H1 (cell line): ENCODE measurements around the gene CMIP. TPM values are rescaled to one million over a fixed set of nuclear protein-coding genes. Genes with fewer than 3 reads are reported as not detected.

ENCODE experiments used
- BRCA1 ChIP-seq: IDR thresholded peaks from 2 replicates; pipeline ENCODE4 v1.6.1; 2012; ENCODE audit warnings: low read depth, low read length, improper control_type of control experiment
- EGR1 ChIP-seq: IDR thresholded peaks from 2 replicates; pipeline ENCODE4 v1.6.1; 2011; ENCODE audit warnings: low read depth, low read length, borderline replicate concordance
- EZH2 ChIP-seq: fragments of 200-600 bp; sonication (generic); IDR thresholded peaks from 2 replicates; pipeline ENCODE4 v1.7.1; 2012; ENCODE audit warnings: low read depth, mild to moderate bottlenecking, moderate library complexity, low read length, inconsistent platforms; ENCODE audit not compliant: severe bottlenecking
- KDM4A ChIP-seq: IDR thresholded peaks from one replicate; pipeline ENCODE4 v1.7.1; 2012; ENCODE audit warnings: low read depth, mild to moderate bottlenecking, moderate library complexity, low read length, inconsistent platforms; ENCODE audit not compliant: severe bottlenecking
- SAP30 ChIP-seq: fragments of 300-600 bp; sonication (generic); IDR thresholded peaks from 2 replicates; pipeline ENCODE4 v1.7.1; 2012; ENCODE audit warnings: low read length, moderate library complexity, mild to moderate bottlenecking, inconsistent platforms; ENCODE audit not compliant: insufficient read depth, insufficient replicate concordance
- TAF7 ChIP-seq: optimal IDR thresholded peaks from 2 replicates; pipeline ENCODE3; 2011; ENCODE audit warnings: low read depth, mild to moderate bottlenecking, inconsistent platforms, low read length, moderate library complexity, borderline replicate concordance
- YY1 ChIP-seq: IDR thresholded peaks from 2 replicates; pipeline ENCODE4 v1.6.1; 2011; ENCODE audit warnings: low read depth, mild to moderate bottlenecking, low read length
- polyA plus RNA-seq, 7 experiments: library from polyadenylated mRNA; depleted of rRNA in 3 of 7; stranded (reverse) in 5 of 7; unstranded in 2 of 7; fragments of >200 nt in 5 of 7; fragments of 200-250 nt in 2 of 7; gene quantifications; 1 replicate in 5 of 7; 2 replicates in 1 of 7; 4 replicates in 1 of 7; pipeline versions ENCODE4 v1.2.1 to v1.2.3, GENCODE V29; 2011 to 2013; ENCODE audit warnings: missing spikeins in 2 of 7, mixed read lengths in 2 of 7
- total RNA-seq: library from RNA; stranded (reverse); fragmentation: NEBNext Ultra II Directional; extraction: Animal tissue kit (Norgen Biotek cat#: 25700); gene quantifications from 2 replicates; pipeline ENCODE4 v1.2.1, GENCODE V29; 2021
- TF ChIP-seq, protein P1 (sequence below): fragments of 300-600 bp; sonication (generic); IDR thresholded peaks from 2 replicates; pipeline ENCODE4 v1.7.1; 2012; ENCODE audit warnings: low read length, moderate library complexity, mild to moderate bottlenecking, inconsistent platforms; ENCODE audit not compliant: insufficient replicate concordance
- TF ChIP-seq, protein P2 (sequence below): IDR thresholded peaks from 2 replicates; pipeline ENCODE4 v1.6.1; 2012; ENCODE audit warnings: inconsistent platforms

CMIP gene
- total and polyA plus RNA-seq, 2 of the 8 experiments (the other 6 are each of a cell fraction or from before 2014, with no cell fraction given), result 7.9 to 53.2 TPM

DNA sequence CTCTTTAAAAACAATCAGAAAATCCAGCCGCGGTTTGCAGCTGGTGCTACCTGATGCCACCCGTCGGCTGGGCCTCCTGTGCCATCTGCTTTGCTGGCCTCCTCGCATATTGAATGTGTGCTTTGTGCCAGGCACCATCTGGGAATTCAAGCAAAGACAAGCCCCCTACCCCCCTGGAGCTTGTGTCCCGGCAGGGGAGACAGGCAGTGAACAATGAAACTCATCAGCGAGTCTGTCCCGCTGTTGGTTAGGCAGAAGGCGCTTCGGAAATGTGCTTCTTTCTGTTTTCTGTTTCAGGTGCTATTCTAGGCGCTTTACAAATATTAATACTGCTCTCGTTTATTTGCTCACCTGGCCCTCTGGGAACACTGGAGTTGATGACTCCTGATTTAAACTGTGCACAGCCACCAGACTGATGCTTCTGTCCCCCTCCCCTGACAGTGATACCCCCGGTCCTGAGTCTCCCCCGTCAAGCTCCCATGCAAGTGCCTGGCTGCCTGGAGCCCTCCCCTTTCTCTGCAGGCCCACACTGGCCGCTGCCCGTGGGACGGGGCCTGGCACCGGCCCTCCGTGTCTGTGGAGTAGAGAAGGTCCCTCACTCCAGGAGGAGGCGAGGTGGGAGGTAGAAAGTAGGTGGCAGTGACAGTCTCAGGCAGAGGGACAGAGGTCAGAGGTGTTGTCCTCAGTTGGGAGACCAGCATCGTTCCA lies 208.3 kb downstream of the CMIP start (continued):
- TF ChIP-seq, protein P1, sequence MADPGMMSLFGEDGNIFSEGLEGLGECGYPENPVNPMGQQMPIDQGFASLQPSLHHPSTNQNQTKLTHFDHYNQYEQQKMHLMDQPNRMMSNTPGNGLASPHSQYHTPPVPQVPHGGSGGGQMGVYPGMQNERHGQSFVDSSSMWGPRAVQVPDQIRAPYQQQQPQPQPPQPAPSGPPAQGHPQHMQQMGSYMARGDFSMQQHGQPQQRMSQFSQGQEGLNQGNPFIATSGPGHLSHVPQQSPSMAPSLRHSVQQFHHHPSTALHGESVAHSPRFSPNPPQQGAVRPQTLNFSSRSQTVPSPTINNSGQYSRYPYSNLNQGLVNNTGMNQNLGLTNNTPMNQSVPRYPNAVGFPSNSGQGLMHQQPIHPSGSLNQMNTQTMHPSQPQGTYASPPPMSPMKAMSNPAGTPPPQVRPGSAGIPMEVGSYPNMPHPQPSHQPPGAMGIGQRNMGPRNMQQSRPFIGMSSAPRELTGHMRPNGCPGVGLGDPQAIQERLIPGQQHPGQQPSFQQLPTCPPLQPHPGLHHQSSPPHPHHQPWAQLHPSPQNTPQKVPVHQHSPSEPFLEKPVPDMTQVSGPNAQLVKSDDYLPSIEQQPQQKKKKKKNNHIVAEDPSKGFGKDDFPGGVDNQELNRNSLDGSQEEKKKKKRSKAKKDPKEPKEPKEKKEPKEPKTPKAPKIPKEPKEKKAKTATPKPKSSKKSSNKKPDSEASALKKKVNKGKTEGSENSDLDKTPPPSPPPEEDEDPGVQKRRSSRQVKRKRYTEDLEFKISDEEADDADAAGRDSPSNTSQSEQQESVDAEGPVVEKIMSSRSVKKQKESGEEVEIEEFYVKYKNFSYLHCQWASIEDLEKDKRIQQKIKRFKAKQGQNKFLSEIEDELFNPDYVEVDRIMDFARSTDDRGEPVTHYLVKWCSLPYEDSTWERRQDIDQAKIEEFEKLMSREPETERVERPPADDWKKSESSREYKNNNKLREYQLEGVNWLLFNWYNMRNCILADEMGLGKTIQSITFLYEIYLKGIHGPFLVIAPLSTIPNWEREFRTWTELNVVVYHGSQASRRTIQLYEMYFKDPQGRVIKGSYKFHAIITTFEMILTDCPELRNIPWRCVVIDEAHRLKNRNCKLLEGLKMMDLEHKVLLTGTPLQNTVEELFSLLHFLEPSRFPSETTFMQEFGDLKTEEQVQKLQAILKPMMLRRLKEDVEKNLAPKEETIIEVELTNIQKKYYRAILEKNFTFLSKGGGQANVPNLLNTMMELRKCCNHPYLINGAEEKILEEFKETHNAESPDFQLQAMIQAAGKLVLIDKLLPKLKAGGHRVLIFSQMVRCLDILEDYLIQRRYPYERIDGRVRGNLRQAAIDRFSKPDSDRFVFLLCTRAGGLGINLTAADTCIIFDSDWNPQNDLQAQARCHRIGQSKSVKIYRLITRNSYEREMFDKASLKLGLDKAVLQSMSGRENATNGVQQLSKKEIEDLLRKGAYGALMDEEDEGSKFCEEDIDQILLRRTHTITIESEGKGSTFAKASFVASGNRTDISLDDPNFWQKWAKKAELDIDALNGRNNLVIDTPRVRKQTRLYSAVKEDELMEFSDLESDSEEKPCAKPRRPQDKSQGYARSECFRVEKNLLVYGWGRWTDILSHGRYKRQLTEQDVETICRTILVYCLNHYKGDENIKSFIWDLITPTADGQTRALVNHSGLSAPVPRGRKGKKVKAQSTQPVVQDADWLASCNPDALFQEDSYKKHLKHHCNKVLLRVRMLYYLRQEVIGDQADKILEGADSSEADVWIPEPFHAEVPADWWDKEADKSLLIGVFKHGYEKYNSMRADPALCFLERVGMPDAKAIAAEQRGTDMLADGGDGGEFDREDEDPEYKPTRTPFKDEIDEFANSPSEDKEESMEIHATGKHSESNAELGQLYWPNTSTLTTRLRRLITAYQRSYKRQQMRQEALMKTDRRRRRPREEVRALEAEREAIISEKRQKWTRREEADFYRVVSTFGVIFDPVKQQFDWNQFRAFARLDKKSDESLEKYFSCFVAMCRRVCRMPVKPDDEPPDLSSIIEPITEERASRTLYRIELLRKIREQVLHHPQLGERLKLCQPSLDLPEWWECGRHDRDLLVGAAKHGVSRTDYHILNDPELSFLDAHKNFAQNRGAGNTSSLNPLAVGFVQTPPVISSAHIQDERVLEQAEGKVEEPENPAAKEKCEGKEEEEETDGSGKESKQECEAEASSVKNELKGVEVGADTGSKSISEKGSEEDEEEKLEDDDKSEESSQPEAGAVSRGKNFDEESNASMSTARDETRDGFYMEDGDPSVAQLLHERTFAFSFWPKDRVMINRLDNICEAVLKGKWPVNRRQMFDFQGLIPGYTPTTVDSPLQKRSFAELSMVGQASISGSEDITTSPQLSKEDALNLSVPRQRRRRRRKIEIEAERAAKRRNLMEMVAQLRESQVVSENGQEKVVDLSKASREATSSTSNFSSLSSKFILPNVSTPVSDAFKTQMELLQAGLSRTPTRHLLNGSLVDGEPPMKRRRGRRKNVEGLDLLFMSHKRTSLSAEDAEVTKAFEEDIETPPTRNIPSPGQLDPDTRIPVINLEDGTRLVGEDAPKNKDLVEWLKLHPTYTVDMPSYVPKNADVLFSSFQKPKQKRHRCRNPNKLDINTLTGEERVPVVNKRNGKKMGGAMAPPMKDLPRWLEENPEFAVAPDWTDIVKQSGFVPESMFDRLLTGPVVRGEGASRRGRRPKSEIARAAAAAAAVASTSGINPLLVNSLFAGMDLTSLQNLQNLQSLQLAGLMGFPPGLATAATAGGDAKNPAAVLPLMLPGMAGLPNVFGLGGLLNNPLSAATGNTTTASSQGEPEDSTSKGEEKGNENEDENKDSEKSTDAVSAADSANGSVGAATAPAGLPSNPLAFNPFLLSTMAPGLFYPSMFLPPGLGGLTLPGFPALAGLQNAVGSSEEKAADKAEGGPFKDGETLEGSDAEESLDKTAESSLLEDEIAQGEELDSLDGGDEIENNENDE, result no peak
- TF ChIP-seq EGR1 (no peak), SAP30 (no peak), TAF7 (no peak), YY1 (0 out of 2 replicates have a peak, but pooled peaks have one; percentile 5), BRCA1 (no peak), EZH2 (no peak), KDM4A (no peak)
- TF ChIP-seq, protein P2, sequence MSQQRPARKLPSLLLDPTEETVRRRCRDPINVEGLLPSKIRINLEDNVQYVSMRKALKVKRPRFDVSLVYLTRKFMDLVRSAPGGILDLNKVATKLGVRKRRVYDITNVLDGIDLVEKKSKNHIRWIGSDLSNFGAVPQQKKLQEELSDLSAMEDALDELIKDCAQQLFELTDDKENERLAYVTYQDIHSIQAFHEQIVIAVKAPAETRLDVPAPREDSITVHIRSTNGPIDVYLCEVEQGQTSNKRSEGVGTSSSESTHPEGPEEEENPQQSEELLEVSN, result no peak
